Stimulated activated CD8-positive, alpha-beta memory T cell treated with anti-CD3 and anti-CD28 coated beads, Interleukin-2, amount 100 ng/mL, for 1 hour (primary cell): Measurements from ENCODE around the gene DHX36.

Source experiments
- DNase-seq, 2 donors: peaks; one replicate each; pipeline ENCODE4 v3.0.0-alpha.2; 2020; ENCODE audit warnings: low read depth in 2 of 2

The DHX36 gene

DNA sequence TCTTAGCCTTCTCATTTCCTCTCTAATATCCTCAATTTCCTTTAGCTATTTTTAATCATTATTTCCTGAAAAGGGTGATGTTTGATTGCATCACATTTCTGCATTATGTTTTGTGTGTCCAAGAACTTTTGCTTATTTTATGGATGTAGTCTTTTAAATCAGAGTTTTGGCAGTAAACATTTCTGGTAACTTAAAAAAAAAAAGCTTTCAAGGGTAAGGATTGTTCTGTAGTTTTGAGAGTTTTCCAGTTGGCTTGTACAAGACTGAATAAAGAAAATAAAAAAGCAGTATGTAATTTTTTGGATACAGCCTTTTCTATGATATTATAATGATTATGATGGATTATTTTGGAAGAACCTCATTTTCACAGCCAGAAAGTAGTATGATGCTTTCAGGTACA is 99.4 kb downstream of the DHX36 start:
- no peak for DNase-seq

DNA sequence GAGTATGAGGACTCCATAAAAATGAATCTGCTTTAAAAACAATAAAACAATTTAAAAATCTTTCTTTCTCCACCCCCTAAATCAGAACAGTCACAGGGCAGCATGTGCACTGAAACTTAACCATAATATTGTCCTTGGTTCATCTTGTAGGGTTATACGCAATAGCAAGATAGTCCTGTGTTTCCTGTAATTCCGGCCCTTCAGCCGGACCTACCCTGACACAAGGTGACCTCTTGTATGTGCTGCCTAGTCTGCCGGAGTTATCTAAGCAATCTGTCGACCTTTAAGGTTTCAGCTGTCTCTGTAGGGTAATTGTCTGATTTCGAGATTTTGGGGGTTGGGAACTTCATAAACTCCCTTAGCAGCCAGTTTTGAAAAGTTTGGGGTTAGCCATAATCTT is 99.9 kb downstream of the DHX36 start:
- no peak for DNase-seq

DNA sequence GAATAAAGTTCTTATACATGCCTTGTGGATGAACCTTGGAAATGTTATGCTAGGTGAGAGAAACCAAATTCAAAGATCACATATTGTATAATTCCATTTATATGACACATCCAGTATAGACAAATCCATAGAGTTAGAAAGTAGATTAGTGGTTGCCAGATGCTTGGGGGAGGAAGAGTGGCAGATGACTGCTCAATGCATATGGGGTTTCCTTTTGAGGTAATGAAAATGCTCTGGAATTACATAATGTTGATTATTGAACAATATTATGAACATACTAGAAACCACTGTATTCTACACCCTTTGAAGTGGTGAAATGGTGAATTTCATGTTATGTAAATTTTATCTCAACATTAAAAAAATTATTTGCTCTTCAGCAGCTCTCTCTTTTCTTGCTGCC is 100.8 kb downstream of the DHX36 start:
- DNase-seq, result no peak
